ENCODE measurements around the gene PTPRH. TPM values are rescaled to one million over a fixed set of nuclear protein-coding genes. Genes with fewer than 3 reads are reported as not detected.
A peak's percentile ranks its signal among the peaks of the same experiment; 100 is the strongest.

The PTPRH gene
- total and polyA plus RNA-seq, 9 donors, result 0.14 to 2.1 (median 0.26) TPM

DNA sequence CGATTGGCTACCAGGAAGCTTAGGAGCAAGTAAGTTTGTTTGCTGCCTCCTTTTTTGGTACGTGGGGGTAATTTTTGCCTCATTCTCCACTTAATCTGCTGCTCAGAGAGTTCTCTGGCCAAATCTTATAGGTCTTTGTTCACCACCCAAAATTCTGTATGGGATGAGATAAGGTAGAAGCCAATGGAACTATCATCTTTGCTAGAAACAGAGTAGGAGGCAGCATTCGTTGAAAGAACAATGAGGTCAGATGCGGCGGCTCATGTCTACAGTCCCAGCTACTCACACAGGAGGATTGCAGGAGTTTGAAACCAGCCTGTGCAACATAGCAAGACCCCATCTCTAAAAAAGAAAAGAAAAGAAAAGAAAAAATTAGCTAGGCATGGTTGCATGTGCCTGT, 37.9 kb downstream of the PTPRH start:
- H3K27me3 ChIP-seq (ENCODE audit: control insufficient read depth, insufficient read depth, low read length), result peaks cover 80% of the 10 kb centered on the region
- peaks cover 12% of the 10 kb centered on the region for H3K4me1 ChIP-seq (ENCODE audit: control insufficient read depth, insufficient read depth, low read length)
- H3K9me3 ChIP-seq (replicated peaks; ENCODE audit: control insufficient read depth, low read depth, low read length), result no peaks in the 10 kb centered on the region
- no peak for DNase-seq
- no peak overlapping the region for H3K27ac ChIP-seq (ENCODE audit: low read length)
- no peaks in the 10 kb centered on the region for H3K36me3 ChIP-seq (ENCODE audit: control insufficient read depth, insufficient read depth, low read length)
- H3K4me3 ChIP-seq (ENCODE audit: low read length), result no peak overlapping the region
- WGBS (ENCODE audit: insufficient coverage), result no CpG with 5 or more reads among the region's 5 CpGs

DNA sequence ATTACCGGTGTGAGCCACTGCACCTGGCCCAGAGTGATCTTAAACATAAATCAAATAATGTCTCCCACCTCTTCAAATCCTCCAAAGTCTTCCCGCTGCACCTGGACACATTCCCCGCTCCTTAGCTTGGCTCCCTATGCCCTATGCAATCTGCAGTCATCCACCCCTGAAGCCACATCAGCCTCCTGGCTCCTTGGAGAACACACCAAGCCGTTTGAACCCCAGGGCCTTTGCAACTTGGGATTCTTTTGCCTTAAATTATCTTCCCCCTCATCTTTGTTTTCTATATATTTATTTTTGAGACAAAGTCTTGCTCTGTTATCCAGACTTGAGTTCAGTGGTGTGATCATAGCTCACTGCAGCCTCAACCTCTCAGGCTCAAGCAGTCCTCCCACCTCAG, 40.2 kb downstream of the PTPRH start:
- Histone ChIP-seq H3K27me3 (ENCODE audit: control insufficient read depth, insufficient read depth, low read length) (peaks cover 77% of the 10 kb centered on the region), H3K36me3 (ENCODE audit: control insufficient read depth, insufficient read depth, low read length) (no peaks in the 10 kb centered on the region), H3K4me1 (ENCODE audit: control insufficient read depth, insufficient read depth, low read length) (peaks cover 19% of the 10 kb centered on the region), H3K9me3 (replicated peaks; ENCODE audit: control insufficient read depth, low read depth, low read length) (no peaks in the 10 kb centered on the region), H3K4me3 (ENCODE audit: low read length) (no peak overlapping the region), H3K27ac (ENCODE audit: low read length) (no peak overlapping the region)
- WGBS (ENCODE audit: insufficient coverage), result 65% methylated on average over 3 of the region's 4 CpGs
- no peak for DNase-seq

DNA sequence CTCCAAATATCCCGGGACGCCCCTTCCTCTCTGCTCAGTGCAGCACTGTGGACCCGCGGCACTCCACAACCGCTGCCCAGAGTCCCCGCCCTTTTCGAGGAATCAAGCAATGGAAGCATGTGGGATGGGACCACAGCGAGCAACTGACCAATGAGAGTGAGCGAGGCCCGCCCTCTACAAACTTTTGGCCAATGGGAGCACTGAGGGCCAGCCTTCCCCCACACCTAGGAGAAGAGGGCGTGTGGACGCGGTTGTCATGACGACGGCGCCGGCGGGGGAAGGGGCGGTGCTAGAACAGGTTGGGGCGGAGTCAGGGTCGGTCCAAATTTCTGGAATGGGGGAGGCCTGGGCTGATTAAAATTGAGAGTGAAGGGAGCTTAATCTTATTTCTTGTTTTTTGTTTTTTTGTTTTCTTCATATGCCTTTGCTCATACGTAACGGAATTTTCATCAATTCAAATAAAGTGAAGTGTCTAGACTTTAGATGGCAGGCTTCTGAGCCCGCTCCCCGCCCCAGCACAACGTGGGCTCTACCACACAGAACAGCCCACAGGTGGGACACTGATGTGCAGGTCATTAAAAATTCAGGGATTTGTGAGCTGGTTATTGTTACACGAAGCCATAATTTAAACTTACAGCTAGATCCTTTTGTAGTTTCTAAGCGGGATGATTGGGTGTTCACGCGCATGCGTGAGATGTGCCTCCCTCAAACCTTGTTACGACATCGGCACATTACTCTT, 42.6 kb downstream of the PTPRH start, which contains the start of gene DNAAF3:
Gene DNAAF3 (minus strand): TSS at position 84 of the 739 bp plus-strand sequence. CDS start 200 bp downstream, outside the sequence.
- Histone ChIP-seq H3K27ac (ENCODE audit: low read length) (no peak within 1 kb of the TSS), H3K36me3 (ENCODE audit: control insufficient read depth, insufficient read depth, low read length) (no peaks in the 10 kb centered on the region), H3K4me3 (ENCODE audit: low read length) (peak within 1 kb of the TSS; percentile 35), H3K27me3 (ENCODE audit: control insufficient read depth, insufficient read depth, low read length) (peaks cover 71% of the 10 kb centered on the region), H3K4me1 (ENCODE audit: control insufficient read depth, insufficient read depth, low read length) (peaks cover 12% of the 10 kb centered on the region), H3K9me3 (replicated peaks; ENCODE audit: control insufficient read depth, low read depth, low read length) (no peaks in the 10 kb centered on the region)
- 0% methylated on average over 14 of the region's 33 CpGs for WGBS (ENCODE audit: insufficient coverage)
- peak; percentile 95 for DNase-seq

DNA sequence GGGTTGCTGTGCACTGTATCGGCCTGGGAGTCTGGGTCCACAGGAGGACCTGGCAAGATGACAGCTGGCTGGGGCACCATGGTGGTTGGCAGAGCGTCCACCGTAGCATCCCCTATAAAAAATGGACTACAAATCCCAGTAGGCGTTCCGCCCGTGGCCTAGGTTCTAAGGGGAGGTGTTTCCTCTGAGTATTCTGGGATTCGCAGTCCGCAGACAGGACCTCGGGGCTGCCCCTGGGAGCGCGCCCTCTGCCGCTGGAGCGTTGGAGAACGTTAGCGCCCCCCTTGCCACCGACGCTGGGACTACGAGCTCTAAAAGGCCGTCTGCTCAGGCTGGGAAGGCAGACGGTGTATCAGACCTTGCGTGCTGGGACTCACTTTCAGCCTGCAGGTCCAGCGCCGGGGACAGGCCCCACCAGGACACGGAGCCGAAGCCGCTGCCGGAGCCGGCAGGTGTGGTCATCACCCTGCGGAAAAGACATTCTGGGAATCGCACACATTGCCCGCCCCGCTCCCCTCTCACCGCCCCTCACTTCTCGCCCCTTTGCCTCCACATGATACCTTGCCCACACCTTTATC, 43.3 kb downstream of the PTPRH start:
- WGBS (ENCODE audit: insufficient coverage), result 2% methylated on average over 29 of the region's 34 CpGs

DNA sequence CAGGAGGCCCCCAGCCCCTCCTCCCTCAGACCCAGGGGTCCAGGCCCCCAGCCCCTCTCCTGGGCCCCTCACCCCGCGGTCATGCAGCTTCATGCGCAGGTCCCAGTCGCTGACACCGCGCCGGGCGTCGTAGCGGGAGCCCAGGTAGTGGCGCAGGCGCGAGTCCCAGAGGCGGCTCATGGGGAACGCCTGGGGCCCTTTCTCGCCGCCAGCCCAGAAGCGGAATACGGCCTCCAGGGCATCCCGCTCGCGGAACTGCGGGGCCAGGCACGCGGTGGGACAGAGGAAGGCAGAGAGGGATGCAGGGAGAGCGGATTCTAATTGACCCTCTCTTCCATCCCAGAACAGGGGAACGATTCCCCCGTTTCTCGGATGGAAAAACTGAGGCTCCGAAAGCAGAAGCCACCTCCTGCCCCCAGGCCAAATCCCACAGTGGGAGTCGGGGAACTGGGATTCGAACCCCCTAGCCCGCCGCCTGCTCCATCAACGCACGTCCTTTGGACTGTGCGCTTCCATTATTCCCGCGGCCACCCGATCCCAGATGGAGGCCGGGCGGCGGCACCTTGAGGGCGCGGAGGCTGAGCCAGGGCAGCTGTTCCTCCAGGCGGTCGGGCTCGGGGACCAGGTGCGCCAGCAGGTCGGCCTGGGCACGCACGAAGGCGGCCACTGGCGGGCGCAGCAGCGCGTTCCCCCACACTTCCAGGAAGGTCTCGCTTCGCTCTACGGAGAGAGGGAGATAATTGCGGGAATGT, 47.6 kb downstream of the PTPRH start:
- Histone ChIP-seq H3K9me3 (replicated peaks; ENCODE audit: control insufficient read depth, low read depth, low read length) (no peaks in the 10 kb centered on the region), H3K36me3 (ENCODE audit: control insufficient read depth, insufficient read depth, low read length) (no peaks in the 10 kb centered on the region), H3K4me3 (ENCODE audit: low read length) (no peak overlapping the region), H3K4me1 (ENCODE audit: control insufficient read depth, insufficient read depth, low read length) (peaks cover 21% of the 10 kb centered on the region), H3K27ac (ENCODE audit: low read length) (no peak overlapping the region), H3K27me3 (ENCODE audit: control insufficient read depth, insufficient read depth, low read length) (peaks cover 73% of the 10 kb centered on the region)
- 22% methylated on average over 40 of the region's 61 CpGs for WGBS (ENCODE audit: insufficient coverage)
- DNase-seq, result no peak

More for the DNA sequence above, 43.3 kb downstream of the PTPRH start:
- H3K27ac ChIP-seq (ENCODE audit: low read length), result no peak overlapping the region
- no peaks in the 10 kb centered on the region for H3K36me3 ChIP-seq (ENCODE audit: control insufficient read depth, insufficient read depth, low read length)
- peak overlapping the region; percentile 35 for H3K4me3 ChIP-seq (ENCODE audit: low read length)
- peaks cover 72% of the 10 kb centered on the region for H3K27me3 ChIP-seq (ENCODE audit: control insufficient read depth, insufficient read depth, low read length)
- H3K9me3 ChIP-seq (replicated peaks; ENCODE audit: control insufficient read depth, low read depth, low read length), result no peaks in the 10 kb centered on the region
- H3K4me1 ChIP-seq (ENCODE audit: control insufficient read depth, insufficient read depth, low read length), result peaks cover 12% of the 10 kb centered on the region
- DNase-seq, result peak; percentile 66

DNA sequence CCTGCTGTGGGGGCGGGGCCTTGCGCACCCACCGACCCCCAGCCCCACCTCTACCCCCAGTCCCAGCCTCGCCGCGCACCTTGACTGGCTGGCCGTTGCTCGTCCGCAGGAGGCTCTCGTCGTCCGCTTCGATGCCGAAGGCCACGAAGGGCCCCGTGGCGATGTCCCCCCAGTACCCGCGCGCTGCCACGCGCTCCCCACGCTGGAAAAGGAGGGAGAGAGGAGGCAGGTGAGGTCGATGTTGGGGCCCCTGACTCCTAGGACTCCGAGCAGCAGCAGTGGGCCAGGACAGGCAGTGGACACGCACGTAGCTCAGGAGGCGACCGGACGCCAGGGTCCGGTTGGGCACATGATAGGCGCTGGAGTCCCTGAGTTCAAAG, 48.3 kb downstream of the PTPRH start:
- Histone ChIP-seq H3K4me1 (ENCODE audit: control insufficient read depth, insufficient read depth, low read length) (peaks cover 25% of the 10 kb centered on the region), H3K27ac (ENCODE audit: low read length) (no peak overlapping the region), H3K36me3 (ENCODE audit: control insufficient read depth, insufficient read depth, low read length) (no peaks in the 10 kb centered on the region), H3K4me3 (ENCODE audit: low read length) (no peak overlapping the region), H3K9me3 (replicated peaks; ENCODE audit: control insufficient read depth, low read depth, low read length) (no peaks in the 10 kb centered on the region), H3K27me3 (ENCODE audit: control insufficient read depth, insufficient read depth, low read length) (peaks cover 73% of the 10 kb centered on the region)
- WGBS (ENCODE audit: insufficient coverage), result 6% methylated on average over 32 of the region's 32 CpGs
- DNase-seq, result no peak

DNA sequence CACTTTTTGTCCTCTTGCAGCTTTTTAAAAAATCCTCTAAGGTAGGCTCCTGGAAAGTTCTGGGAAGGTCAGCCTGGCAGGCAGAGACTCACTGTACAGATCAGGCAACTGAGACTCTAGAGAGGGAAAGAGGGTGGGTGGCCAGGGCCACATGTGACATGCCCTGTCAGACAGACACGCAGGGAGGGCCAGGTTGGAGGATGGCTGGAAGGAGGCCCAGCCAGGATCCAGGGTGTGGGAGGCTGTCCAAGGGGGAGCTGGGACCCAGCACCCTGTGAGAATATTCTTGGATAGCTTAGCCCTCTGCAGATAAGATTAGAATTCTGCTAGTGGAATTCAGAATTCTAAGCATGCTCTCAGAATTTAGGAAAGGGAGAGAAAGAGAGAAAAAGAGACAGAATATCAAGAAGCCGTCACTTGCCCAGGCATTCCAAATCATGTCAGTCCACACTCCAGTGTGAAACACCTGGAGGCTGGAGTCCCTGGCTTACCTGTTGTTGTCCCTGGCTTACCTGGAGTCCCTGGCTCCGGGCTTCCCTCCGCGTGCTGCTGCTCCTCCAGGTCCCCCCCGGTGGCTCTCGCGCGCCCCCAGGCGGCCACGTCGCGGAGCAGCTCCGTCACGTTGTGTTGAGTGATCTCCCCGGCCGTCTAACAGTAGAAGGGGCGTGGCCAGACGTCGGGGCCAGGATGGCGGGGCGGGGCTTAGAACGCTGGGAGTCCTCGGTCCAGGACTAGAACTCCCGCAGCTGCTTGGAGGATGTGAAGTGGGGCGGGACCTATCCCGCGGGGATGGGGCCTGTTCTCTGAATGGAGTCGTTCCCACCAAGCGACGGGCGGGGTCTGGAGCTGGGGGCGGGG, 48.9 kb downstream of the PTPRH start:
- DNase-seq, result peak; percentile 78
- no peak overlapping the region for H3K27ac ChIP-seq (ENCODE audit: low read length)
- H3K9me3 ChIP-seq (replicated peaks; ENCODE audit: control insufficient read depth, low read depth, low read length), result no peaks in the 10 kb centered on the region
- peaks cover 70% of the 10 kb centered on the region for H3K27me3 ChIP-seq (ENCODE audit: control insufficient read depth, insufficient read depth, low read length)
- WGBS (ENCODE audit: insufficient coverage), result 3% methylated on average over 32 of the region's 33 CpGs
- H3K4me3 ChIP-seq (ENCODE audit: low read length), result no peak overlapping the region
- peaks cover 23% of the 10 kb centered on the region for H3K4me1 ChIP-seq (ENCODE audit: control insufficient read depth, insufficient read depth, low read length)
- H3K36me3 ChIP-seq (ENCODE audit: control insufficient read depth, insufficient read depth, low read length), result no peaks in the 10 kb centered on the region

DNA sequence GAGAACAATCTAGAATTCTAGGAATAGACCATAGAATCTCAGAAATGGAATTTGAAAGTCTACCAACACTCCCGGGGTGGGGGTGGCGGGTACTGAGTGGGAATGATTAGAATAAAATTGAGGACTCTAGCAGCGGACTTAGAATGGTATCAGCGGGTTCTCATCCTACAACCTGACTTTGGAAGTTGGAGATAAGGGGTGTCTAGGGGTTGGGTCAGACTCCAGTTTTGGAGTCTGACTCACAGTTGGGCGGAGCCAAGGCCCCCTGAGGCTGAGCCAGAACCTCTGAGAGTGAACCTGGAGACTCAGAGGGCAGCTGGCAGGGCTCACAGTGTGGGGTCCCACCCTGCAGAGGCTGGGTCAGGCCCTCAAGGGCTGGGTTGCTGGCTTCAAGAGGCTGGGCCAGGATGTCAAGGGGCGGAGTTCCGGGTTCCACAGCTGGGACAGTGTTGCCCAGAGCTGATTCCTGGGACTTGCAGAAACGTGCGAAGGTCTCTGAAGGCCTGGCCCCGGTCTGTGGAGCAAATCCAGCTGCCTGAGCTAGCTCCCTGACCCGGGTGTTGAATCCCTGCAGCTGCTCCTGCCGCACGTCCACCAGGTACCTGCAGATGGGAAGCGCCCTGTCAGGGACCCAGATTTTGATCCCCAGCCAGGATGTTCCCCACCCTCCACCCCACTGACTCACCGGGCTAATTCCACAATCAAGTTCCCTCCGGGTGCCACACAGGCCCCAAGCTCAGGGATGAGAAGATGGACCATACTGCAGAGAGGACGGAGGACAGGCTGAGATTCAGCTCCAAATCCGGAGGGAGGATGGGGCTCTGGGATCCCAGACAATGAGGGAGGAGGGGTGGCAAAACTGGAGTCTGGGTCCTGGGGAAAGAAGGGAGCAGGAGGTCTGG, 50.2 kb downstream of the PTPRH start:
- Histone ChIP-seq H3K4me3 (ENCODE audit: low read length) (no peak overlapping the region), H3K27ac (ENCODE audit: low read length) (no peak overlapping the region), H3K27me3 (ENCODE audit: control insufficient read depth, insufficient read depth, low read length) (peaks cover 62% of the 10 kb centered on the region), H3K9me3 (replicated peaks; ENCODE audit: control insufficient read depth, low read depth, low read length) (no peaks in the 10 kb centered on the region), H3K4me1 (ENCODE audit: control insufficient read depth, insufficient read depth, low read length) (peaks cover 23% of the 10 kb centered on the region), H3K36me3 (ENCODE audit: control insufficient read depth, insufficient read depth, low read length) (no peaks in the 10 kb centered on the region)
- 54% methylated on average over 14 of the region's 18 CpGs for WGBS (ENCODE audit: insufficient coverage)
- no peak for DNase-seq

DNA sequence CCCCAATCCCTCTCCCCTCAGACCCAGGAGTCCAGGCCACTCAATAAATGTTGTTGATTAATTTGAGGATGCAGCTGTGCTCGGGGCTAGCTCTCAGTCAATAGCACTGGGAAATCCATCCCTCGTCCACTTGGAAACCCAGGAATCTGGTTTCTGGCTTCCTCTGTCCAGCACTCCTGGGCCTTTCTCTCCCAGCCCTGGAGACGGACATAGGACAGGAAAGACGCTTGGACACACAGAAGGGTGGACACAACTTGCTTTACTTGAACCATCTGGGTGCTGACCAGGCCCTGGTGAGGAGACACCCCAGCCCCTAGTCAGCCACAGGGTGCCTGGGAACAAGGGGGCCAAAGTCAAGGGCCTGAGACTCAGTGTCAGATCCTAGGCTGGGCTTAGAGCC, 50.9 kb downstream of the PTPRH start:
- Histone ChIP-seq H3K27me3 (ENCODE audit: control insufficient read depth, insufficient read depth, low read length) (peaks cover 62% of the 10 kb centered on the region), H3K4me3 (ENCODE audit: low read length) (no peak overlapping the region), H3K9me3 (replicated peaks; ENCODE audit: control insufficient read depth, low read depth, low read length) (no peaks in the 10 kb centered on the region), H3K36me3 (ENCODE audit: control insufficient read depth, insufficient read depth, low read length) (no peaks in the 10 kb centered on the region), H3K27ac (ENCODE audit: low read length) (no peak overlapping the region), H3K4me1 (ENCODE audit: control insufficient read depth, insufficient read depth, low read length) (peaks cover 23% of the 10 kb centered on the region)
- DNase-seq, result no peak
- 46% methylated on average over 4 of the region's 4 CpGs for WGBS (ENCODE audit: insufficient coverage)
